Measurements from ENCODE around the gene CRELD2. TPM values are rescaled to one million over a fixed set of nuclear protein-coding genes. Genes with fewer than 3 reads are reported as not detected.

The CRELD2 gene
- total and polyA plus RNA-seq, 2 of the 4 experiments (the other 2 are of a cell fraction), result 36.2 to 70.7 TPM

DNA sequence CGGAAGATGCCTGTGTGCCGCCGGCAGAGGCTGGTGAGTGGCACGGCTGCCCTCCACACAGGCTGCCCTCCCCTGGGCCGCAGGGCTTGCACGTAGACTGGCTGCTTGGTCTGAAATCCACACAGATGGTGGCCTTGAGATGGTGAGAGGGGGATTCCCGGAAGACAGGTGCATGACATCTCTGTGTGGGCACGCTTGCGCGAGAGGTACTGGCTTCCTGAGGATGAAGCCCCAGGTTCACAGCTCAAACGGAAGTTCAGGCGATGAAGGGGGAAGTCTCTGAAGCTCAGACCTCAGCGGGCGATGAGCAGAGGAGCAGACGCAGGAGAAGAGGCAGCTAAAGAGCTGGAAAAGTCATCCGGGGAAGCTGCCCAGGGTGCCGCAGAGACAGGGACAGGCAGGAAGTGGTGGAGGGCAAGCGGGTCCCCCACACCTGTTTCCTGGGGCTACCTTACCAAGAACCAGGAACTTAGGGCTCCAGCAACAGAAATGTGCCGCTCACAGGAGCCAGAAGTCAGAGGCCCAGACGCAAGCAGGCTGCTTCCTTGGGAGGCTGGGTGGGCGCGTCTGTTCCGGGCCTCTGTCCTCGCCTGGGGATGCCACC is 7.2 kb downstream of the CRELD2 start:
- ChIA-PET CTCF (no interaction called here), POLR2A (ENCODE audit: unreplicated experiment) (no interaction called here)
- DNase-seq (no peak), ATAC-seq (ENCODE audit: low read depth) (no peak)
- Histone ChIP-seq H4K20me1 (ENCODE audit: insufficient read depth, low read length) (no peaks in the 10 kb centered on the region; the same call in 1 of the 2 replicates), H3K27ac (ENCODE audit: insufficient read depth, low read length) (no peak overlapping the region), H3K4me2 (ENCODE audit: low read depth, low read length) (no peak overlapping the region), H3K14ac (replicated peaks; ENCODE audit: low read depth, low read length) (no peak overlapping the region), H3K9me1 (ENCODE audit: insufficient read depth, low read length) (peaks cover 4% of the 10 kb centered on the region; the same call in 1 of the 2 replicates), H4K8ac (ENCODE audit: low read depth in 2 of 2, low read length in 2 of 2) (no peak overlapping the region), H3K4me3 (ENCODE audit: insufficient read depth, low read depth, low read length) (no peak overlapping the region), H2BK120ac (ENCODE audit: low read depth, low read length) (no peak overlapping the region), H2AK9ac (replicated peaks; ENCODE audit: low read depth, low read length, poor library complexity) (peak overlapping the region; percentile 51), H2BK5ac (ENCODE audit: low read depth, low read length, poor library complexity, severe bottlenecking) (no peak overlapping the region), H2BK15ac (ENCODE audit: low read depth, low read length) (no peak overlapping the region), H3K9ac (ENCODE audit: low read depth, low read length) (no peak overlapping the region), H2BK20ac (ENCODE audit: low read depth, low read length) (no peak overlapping the region), H2AK5ac (ENCODE audit: low read depth, low read length) (no peak overlapping the region), H3K4ac (ENCODE audit: low read depth, low read length) (no peak overlapping the region), H3K56ac (ENCODE audit: extremely low read depth, insufficient read depth, low read length) (no peak overlapping the region), H3K27me3 (ENCODE audit: control insufficient read depth, insufficient read depth, low read length) (no peaks in the 10 kb centered on the region), H3K18ac (ENCODE audit: low read depth, low read length) (no peak overlapping the region), H3K4me1 (ENCODE audit: control insufficient read depth, insufficient read depth, low read length) (peaks cover 10% of the 10 kb centered on the region), H4K91ac (ENCODE audit: insufficient read depth, low read depth, low read length) (no peak overlapping the region), H3K23ac (ENCODE audit: low read depth, low read length) (no peak overlapping the region), H2AFZ (replicated peaks; ENCODE audit: low read length, poor library complexity) (no peak overlapping the region), H3K9me3 (ENCODE audit: control insufficient read depth, insufficient read depth, low read length) (no peaks in the 10 kb centered on the region), H3K36me3 (ENCODE audit: control insufficient read depth, insufficient read depth, low read length) (peaks cover 20% of the 10 kb centered on the region; the same call in 1 of the 2 replicates), H3K79me1 (ENCODE audit: low read depth in 1 of 2, low read length in 2 of 2) (peaks cover 0 to 6% of the 10 kb centered on the region in 2 experiments; a peak in 3 of 4 replicates), H4K5ac (ENCODE audit: low read depth, low read length) (no peak overlapping the region)
- in situ Hi-C loops (cut with MboI; ENCODE audit: low sequenced_read_pairs), result no loop called here
- BruUV-seq (replicated peaks), result no TSS peak
- WGBS, 2 experiments (ENCODE audit: extremely low coverage in 2 of 2, insufficient read length in 1 of 2), result 90% methylated on average over 6 of the region's 24 CpGs; no CpG with 5 or more reads in 1 of the 2 experiments
- intact Hi-C loops (cut with micrococcal nuclease), result no loop called here
- TF ChIP-seq MXI1 (IDR thresholded peaks at IDR 0.05; ENCODE audit: borderline replicate concordance, low read depth, low read length) (no peak), CEBPB (IDR thresholded peaks at IDR 0.05; ENCODE audit: low read depth, low read length) (no peak), NFE2L2 (IDR thresholded peaks at IDR 0.05; ENCODE audit: low read depth, low read length) (no peak)
- dilution Hi-C loops (cut with HindIII; ENCODE audit: low sequenced_read_pairs, unreplicated experiment), result no loop called here

Data from IMR-90 (cell line).